Measurements from ENCODE around the gene SLC35E4. TPM values are rescaled to one million over a fixed set of nuclear protein-coding genes. Genes with fewer than 3 reads are reported as not detected.

Gene SLC35E4
- total and polyA plus RNA-seq, 2 donors from 2014 or later, result 1.8 to 3.2 TPM

- no peaks in the 10 kb centered on the region for H3K36me3 ChIP-seq (ENCODE audit: control insufficient read depth in 2 of 3, insufficient read depth in 3 of 3, low read length in 3 of 3)
- intact Hi-C loops (cut with DNase I), result no loop called here
- no peak overlapping the region for H3K4me3 ChIP-seq (ENCODE audit: low read length in 3 of 3)
- TF ChIP-seq, protein P1, sequence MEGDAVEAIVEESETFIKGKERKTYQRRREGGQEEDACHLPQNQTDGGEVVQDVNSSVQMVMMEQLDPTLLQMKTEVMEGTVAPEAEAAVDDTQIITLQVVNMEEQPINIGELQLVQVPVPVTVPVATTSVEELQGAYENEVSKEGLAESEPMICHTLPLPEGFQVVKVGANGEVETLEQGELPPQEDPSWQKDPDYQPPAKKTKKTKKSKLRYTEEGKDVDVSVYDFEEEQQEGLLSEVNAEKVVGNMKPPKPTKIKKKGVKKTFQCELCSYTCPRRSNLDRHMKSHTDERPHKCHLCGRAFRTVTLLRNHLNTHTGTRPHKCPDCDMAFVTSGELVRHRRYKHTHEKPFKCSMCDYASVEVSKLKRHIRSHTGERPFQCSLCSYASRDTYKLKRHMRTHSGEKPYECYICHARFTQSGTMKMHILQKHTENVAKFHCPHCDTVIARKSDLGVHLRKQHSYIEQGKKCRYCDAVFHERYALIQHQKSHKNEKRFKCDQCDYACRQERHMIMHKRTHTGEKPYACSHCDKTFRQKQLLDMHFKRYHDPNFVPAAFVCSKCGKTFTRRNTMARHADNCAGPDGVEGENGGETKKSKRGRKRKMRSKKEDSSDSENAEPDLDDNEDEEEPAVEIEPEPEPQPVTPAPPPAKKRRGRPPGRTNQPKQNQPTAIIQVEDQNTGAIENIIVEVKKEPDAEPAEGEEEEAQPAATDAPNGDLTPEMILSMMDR (IDR thresholded peaks at IDR 0.05; ENCODE audit: borderline replicate concordance, extremely low read depth, insufficient read depth), result no peak
- no peak overlapping the region for H3K27ac ChIP-seq (ENCODE audit: low read depth in 2 of 2, low read length in 2 of 2)
- DNase-seq (no peak), FAIRE-seq (no peak)
- H3K9ac ChIP-seq (ENCODE audit: low read length in 3 of 3), result no peak overlapping the region
- H3K4me1 ChIP-seq (ENCODE audit: control insufficient read depth in 2 of 3, insufficient read depth in 2 of 3, low read depth in 1 of 3, low read length in 3 of 3), result peaks cover 3 to 16% (median 11%) of the 10 kb centered on the region in 3 donors
- H3K27me3 ChIP-seq (ENCODE audit: control insufficient read depth, insufficient read depth, low read length), result no peaks in the 10 kb centered on the region
- H3K9me3 ChIP-seq (ENCODE audit: control insufficient read depth in 2 of 3, insufficient read depth in 1 of 3, low read length in 3 of 3), result no peaks in the 10 kb centered on the region
These were observed 31.8 kb upstream of the SLC35E4 start for GRCh38 chr22:30603801-30604200.

GRCh38 chr22:30604723-30605122 is 30.9 kb upstream of the SLC35E4 start:
- intact Hi-C loops (cut with DNase I), result no loop called here
- no peak overlapping the region for H3K9ac ChIP-seq (ENCODE audit: low read length in 3 of 3)
- FAIRE-seq, result no peak
- H3K4me1 ChIP-seq (ENCODE audit: control insufficient read depth in 2 of 3, insufficient read depth in 2 of 3, low read depth in 1 of 3, low read length in 3 of 3), result peaks cover 3 to 22% (median 11%) of the 10 kb centered on the region in 3 donors
- TF ChIP-seq, protein P1 (IDR thresholded peaks at IDR 0.05; ENCODE audit: borderline replicate concordance, extremely low read depth, insufficient read depth), result no peak
- no peaks in the 10 kb centered on the region for H3K27me3 ChIP-seq (ENCODE audit: control insufficient read depth, insufficient read depth, low read length)
- no peak overlapping the region for H3K4me3 ChIP-seq (ENCODE audit: low read length in 3 of 3)
- no peak for DNase-seq
- no peaks in the 10 kb centered on the region for H3K9me3 ChIP-seq (ENCODE audit: control insufficient read depth in 2 of 3, insufficient read depth in 1 of 3, low read length in 3 of 3)
- H3K36me3 ChIP-seq (ENCODE audit: control insufficient read depth in 2 of 3, insufficient read depth in 3 of 3, low read length in 3 of 3), result no peaks in the 10 kb centered on the region
- H3K27ac ChIP-seq (ENCODE audit: low read depth in 2 of 2, low read length in 2 of 2), result no peak overlapping the region

- Histone ChIP-seq H3K4me1 (ENCODE audit: control insufficient read depth in 2 of 3, insufficient read depth in 2 of 3, low read depth in 1 of 3, low read length in 3 of 3) (peaks cover 3 to 23% (median 11%) of the 10 kb centered on the region in 3 donors), H3K9me3 (ENCODE audit: control insufficient read depth in 2 of 3, insufficient read depth in 1 of 3, low read length in 3 of 3) (no peaks in the 10 kb centered on the region), H3K27me3 (ENCODE audit: control insufficient read depth, insufficient read depth, low read length) (no peaks in the 10 kb centered on the region), H3K4me3 (ENCODE audit: low read length in 3 of 3) (peak overlapping the region in 2 of 3 donors; percentile 74 to 94), H3K36me3 (ENCODE audit: control insufficient read depth in 2 of 3, insufficient read depth in 3 of 3, low read length in 3 of 3) (no peaks in the 10 kb centered on the region), H3K9ac (ENCODE audit: low read length in 3 of 3) (peak overlapping the region in 1 of 3 donors; percentile 37), H3K27ac (ENCODE audit: low read depth in 2 of 2, low read length in 2 of 2) (no peak overlapping the region)
- DNase-seq (peak in 4 of 5 donors; percentile 21 to 67 (median 52)), FAIRE-seq (no peak)
- intact Hi-C loops (cut with DNase I), result no loop called here
- TF ChIP-seq, protein P1 (IDR thresholded peaks at IDR 0.05; ENCODE audit: borderline replicate concordance, extremely low read depth, insufficient read depth), result peak; percentile 55
These were observed 30.0 kb upstream of the SLC35E4 start for GRCh38 chr22:30605449-30606110.
